IPS-15b (cell line): Measurements from ENCODE around the gene NRM.

Source experiments
- H3K27me3 ChIP-seq: one replicate; pipeline ENCODE4 v1.6.1; 2013; ENCODE audit warnings: low read length; ENCODE audit not compliant: control insufficient read depth, insufficient read depth
- H3K36me3 ChIP-seq: one replicate; pipeline ENCODE4 v1.6.1; 2013; ENCODE audit warnings: low read length; ENCODE audit not compliant: control insufficient read depth, insufficient read depth
- H3K4me1 ChIP-seq: one replicate; pipeline ENCODE4 v1.6.1; 2013; ENCODE audit warnings: mild to moderate bottlenecking, low read length; ENCODE audit not compliant: control insufficient read depth, insufficient read depth
- H3K4me3 ChIP-seq: one replicate; pipeline ENCODE4 v1.5.1; 2013; ENCODE audit warnings: low read depth, low read length
- H3K9ac ChIP-seq: one replicate; pipeline ENCODE4 v1.6.1; 2013; ENCODE audit warnings: low read depth, mild to moderate bottlenecking, low read length
- H3K9me3 ChIP-seq: one replicate; pipeline ENCODE4 v1.6.1; 2013; ENCODE audit warnings: mild to moderate bottlenecking, low read length; ENCODE audit not compliant: control insufficient read depth, insufficient read depth

Gene NRM

GRCh38 chr6:30646450-30647241 lies 44.1 kb downstream of the NRM start, which contains the start of gene C6orf136:
Gene C6orf136 (plus strand): TSS chr6:30647133. CDS start chr6:30647232, 99 bp downstream.
- H3K9me3 ChIP-seq: no peaks in the 10 kb centered on the region
- peaks cover 7% of the 10 kb centered on the region for H3K36me3 ChIP-seq
- H3K4me3 ChIP-seq: peak within 1 kb of the TSS; percentile 90
- no peaks in the 10 kb centered on the region for H3K27me3 ChIP-seq
- peaks cover 6% of the 10 kb centered on the region for H3K4me1 ChIP-seq
- H3K9ac ChIP-seq: peak within 1 kb of the TSS; percentile 81

DNA sequence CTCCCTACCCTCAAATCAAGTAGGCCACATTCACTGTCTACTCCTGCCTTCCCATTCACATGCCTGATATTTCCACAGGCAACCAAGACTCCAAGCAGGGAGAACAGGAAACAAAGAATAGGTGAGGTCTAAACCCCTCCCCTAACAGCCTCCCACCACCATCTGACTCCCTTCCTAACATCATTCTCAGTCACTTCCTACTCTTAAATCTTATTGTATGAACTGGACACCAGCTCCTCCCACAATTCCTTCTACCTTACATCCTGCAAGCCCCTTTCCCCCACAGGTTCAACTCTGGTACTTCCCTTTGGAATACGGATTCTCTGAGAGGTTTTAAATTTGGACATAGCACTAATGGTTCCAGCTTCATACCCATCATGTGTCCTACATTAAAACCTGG lies 44.8 kb downstream of the NRM start:
- Histone ChIP-seq H3K36me3 (peaks cover 10% of the 10 kb centered on the region), H3K9ac (no peak overlapping the region), H3K4me1 (peaks cover 6% of the 10 kb centered on the region), H3K27me3 (no peaks in the 10 kb centered on the region), H3K9me3 (no peaks in the 10 kb centered on the region), H3K4me3 (peak overlapping the region; percentile 90)

GRCh38 chr6:30644769-30645168 lies 46.0 kb downstream of the NRM start:
- Histone ChIP-seq H3K4me1 (peaks cover 6% of the 10 kb centered on the region), H3K9ac (no peak overlapping the region), H3K9me3 (no peaks in the 10 kb centered on the region), H3K36me3 (peaks cover 15% of the 10 kb centered on the region), H3K4me3 (no peak overlapping the region), H3K27me3 (no peaks in the 10 kb centered on the region)

DNA sequence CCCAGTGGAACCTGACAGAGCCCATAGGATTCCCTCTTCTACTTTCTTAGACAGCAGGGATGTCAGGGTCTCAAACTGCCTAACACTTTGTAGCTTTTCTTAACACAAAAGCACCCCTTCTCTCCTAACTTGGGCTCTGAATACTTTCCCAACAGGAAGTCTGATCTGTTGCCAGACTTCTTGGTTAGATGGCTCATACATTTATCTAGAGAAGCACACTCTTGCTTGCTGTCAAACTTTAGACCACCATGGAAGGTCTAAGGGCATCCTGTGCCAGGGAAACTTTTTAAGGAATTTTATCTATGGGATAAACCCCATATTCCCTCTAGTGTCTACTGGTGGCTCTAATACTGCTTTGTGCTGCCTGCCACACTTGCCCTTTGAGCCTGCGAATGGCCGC lies 47.1 kb downstream of the NRM start:
- H3K4me1 ChIP-seq: peaks cover 6% of the 10 kb centered on the region
- peaks cover 15% of the 10 kb centered on the region for H3K36me3 ChIP-seq
- H3K27me3 ChIP-seq: no peaks in the 10 kb centered on the region
- H3K9me3 ChIP-seq: no peaks in the 10 kb centered on the region
- no peak overlapping the region for H3K4me3 ChIP-seq
- H3K9ac ChIP-seq: no peak overlapping the region

GRCh38 chr6:30641048-30641447 lies 49.7 kb downstream of the NRM start:
- Histone ChIP-seq H3K4me1 (peaks cover under 1% of the 10 kb centered on the region), H3K27me3 (no peaks in the 10 kb centered on the region), H3K4me3 (no peak overlapping the region), H3K9me3 (no peaks in the 10 kb centered on the region), H3K36me3 (peaks cover 15% of the 10 kb centered on the region), H3K9ac (no peak overlapping the region)

DNA sequence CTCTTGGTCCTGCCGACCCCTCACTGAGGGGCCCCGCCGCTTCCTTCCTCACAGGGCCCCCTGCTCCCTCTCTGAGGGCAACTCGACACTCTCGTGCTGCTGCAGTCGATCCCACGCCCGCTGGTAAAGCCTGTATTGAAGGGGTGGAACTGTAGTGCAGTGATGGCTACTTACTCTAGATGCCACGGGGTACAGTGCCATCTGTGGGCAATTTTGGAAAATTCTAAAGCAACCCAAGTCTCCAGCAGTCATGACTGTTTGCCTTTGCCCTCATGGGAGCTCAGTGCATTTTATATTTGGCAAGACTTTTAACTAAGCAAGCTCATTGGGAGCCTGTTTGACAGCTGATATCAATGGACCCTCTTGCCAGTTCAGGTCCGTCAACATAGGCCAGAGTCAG lies 50.3 kb downstream of the NRM start:
- H3K36me3 ChIP-seq: peaks cover 15% of the 10 kb centered on the region

More for the DNA sequence above, 50.3 kb downstream of the NRM start:
- Histone ChIP-seq H3K4me1 (no peaks in the 10 kb centered on the region), H3K9me3 (no peaks in the 10 kb centered on the region), H3K9ac (no peak overlapping the region), H3K27me3 (no peaks in the 10 kb centered on the region), H3K4me3 (no peak overlapping the region)
